GM12872 (cell line): ENCODE results near the gene C2orf72.

Source experiments
- CTCF ChIP-seq: IDR thresholded peaks from 3 replicates; pipeline ENCODE4 v1.5.1; 2011; ENCODE audit warnings: low read depth, mild to moderate bottlenecking, low read length, moderate library complexity; ENCODE audit not compliant: insufficient read depth

The C2orf72 gene

GRCh38 chr2:231065966-231066365 lies 28.6 kb downstream of the C2orf72 start:
- TF ChIP-seq CTCF = no peak

GRCh38 chr2:231068525-231069222 lies 31.4 kb downstream of the C2orf72 start:
- TF ChIP-seq CTCF = no peak

- TF ChIP-seq CTCF = no peak
Observed at GRCh38 chr2:231069379-231070054, 32.2 kb downstream of the C2orf72 start.

GRCh38 chr2:231084565-231084964 lies 47.2 kb downstream of the C2orf72 start:
- TF ChIP-seq CTCF = no peak

GRCh38 chr2:231088754-231089153 lies 51.4 kb downstream of the C2orf72 start:
- no peak for TF ChIP-seq CTCF

GRCh38 chr2:231093933-231094332 lies 56.6 kb downstream of the C2orf72 start:
- TF ChIP-seq CTCF = no peak

- TF ChIP-seq CTCF = no peak
Observed at GRCh38 chr2:231094736-231095346, 57.5 kb downstream of the C2orf72 start.
